Ascending aorta (tissue), 2 donors: ENCODE measurements around the gene DENND6A. TPM values are rescaled to one million over a fixed set of nuclear protein-coding genes. Genes with fewer than 3 reads are reported as not detected.

Experiments
- DNase-seq, 2 donors: peaks; one replicate each; pipeline ENCODE4 v3.0.0-alpha.2; 2019; ENCODE audit warnings: low spot score in 2 of 2
- H3K27ac ChIP-seq, 2 donors: fragments of 200-600 bp; sonication (generic); one replicate each; pipeline ENCODE4 v1.5.1; 2016 to 2017; ENCODE audit warnings: mild to moderate bottlenecking in 1 of 2
- H3K27me3 ChIP-seq: fragments of 200-600 bp; sonication (generic); one replicate; pipeline ENCODE4 v1.5.1; 2017
- H3K36me3 ChIP-seq, 2 donors: fragments of 200-600 bp; sonication (generic); one replicate each; pipeline ENCODE4 v1.5.1; 2016
- H3K4me1 ChIP-seq, 2 donors: fragments of 200-600 bp; sonication (generic); one replicate each; pipeline ENCODE4 v1.5.1; 2016 to 2017; ENCODE audit warnings: mild to moderate bottlenecking in 1 of 2
- H3K4me3 ChIP-seq, 2 donors: fragments of 200-600 bp; sonication (generic); one replicate each; pipeline ENCODE4 v1.5.1; 2016 to 2017; ENCODE audit warnings: mild to moderate bottlenecking in 1 of 2
- H3K9me3 ChIP-seq, 2 donors: fragments of 200-600 bp; sonication (generic); one replicate each; pipeline ENCODE4 v1.5.1; 2016
- intact Hi-C: fragments of 100-400 bp; cut with DNase I; formaldehyde crosslinking; loops from one replicate; pipeline ENCODE4 v1.15.1; 2023
- total RNA-seq: library from RNA; depleted of rRNA; stranded (reverse); fragments of >200 nt; gene quantifications from one replicate; pipeline ENCODE4 v1.1.0, GENCODE V29; 2016
- TF ChIP-seq, protein P1 (sequence below), 3 experiments: fragments of 200-600 bp in 2 of 3; fragments of 450-650 bp in 1 of 3; sonication (generic) in 2 of 3; IDR thresholded peaks; one replicate each; pipeline ENCODE4 v1.5.1; 2016 to 2019; ENCODE audit warnings: antibody characterized with exemption in 3 of 3, mild to moderate bottlenecking in 1 of 3, moderate library complexity in 1 of 3

The DENND6A gene
- total RNA-seq, 1 donor from 2014 or later = 11.6 TPM

DNA sequence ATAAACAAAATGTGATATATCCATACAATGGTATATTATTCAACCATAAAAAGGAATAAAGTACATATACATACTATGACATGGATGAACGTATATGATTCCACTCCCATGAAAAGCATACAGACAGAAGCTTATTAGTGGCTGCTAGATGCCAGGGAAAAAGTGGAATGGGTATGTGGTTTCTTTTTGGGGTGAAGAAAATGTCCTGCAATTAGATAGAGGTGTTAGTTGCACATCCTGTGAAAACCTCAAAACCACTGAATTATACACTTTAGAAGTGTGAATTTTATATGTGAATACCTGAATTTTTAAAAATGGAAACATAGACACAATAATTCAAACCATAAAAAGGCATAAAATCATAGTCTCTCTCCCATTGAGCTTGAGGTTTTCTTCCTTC lies 11.2 kb downstream of the DENND6A start:
- TF ChIP-seq, protein P1, sequence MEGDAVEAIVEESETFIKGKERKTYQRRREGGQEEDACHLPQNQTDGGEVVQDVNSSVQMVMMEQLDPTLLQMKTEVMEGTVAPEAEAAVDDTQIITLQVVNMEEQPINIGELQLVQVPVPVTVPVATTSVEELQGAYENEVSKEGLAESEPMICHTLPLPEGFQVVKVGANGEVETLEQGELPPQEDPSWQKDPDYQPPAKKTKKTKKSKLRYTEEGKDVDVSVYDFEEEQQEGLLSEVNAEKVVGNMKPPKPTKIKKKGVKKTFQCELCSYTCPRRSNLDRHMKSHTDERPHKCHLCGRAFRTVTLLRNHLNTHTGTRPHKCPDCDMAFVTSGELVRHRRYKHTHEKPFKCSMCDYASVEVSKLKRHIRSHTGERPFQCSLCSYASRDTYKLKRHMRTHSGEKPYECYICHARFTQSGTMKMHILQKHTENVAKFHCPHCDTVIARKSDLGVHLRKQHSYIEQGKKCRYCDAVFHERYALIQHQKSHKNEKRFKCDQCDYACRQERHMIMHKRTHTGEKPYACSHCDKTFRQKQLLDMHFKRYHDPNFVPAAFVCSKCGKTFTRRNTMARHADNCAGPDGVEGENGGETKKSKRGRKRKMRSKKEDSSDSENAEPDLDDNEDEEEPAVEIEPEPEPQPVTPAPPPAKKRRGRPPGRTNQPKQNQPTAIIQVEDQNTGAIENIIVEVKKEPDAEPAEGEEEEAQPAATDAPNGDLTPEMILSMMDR (IDR thresholded peaks at IDR 0.05) = no peak
- intact Hi-C loops = no loop called here
- Histone ChIP-seq H3K36me3 (peaks cover 15 to 16% of the 10 kb centered on the region in 2 donors), H3K4me1 (no peaks in the 10 kb centered on the region), H3K9me3 (no peaks in the 10 kb centered on the region), H3K27me3 (no peaks in the 10 kb centered on the region), H3K4me3 (no peak overlapping the region), H3K27ac (no peak overlapping the region)
- no peak for DNase-seq

DNA sequence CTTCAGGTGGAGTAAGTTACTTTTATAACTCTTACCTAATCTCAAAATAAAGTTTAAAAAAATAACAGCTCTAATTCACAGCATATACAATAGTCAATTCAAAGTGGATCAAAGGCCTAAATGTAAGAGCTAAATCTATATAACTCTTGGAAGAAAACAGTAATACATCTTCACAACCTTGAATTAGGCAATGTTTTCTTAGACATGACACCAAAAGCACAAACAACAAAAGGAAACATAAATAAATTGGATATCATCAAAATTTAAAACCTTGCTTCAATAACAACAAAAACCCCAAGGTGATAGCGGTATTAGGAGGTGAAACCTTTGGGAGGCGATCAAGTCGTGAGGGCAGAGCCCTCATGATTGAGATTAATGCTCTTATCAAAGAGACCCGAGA lies 12.8 kb downstream of the DENND6A start:
- H3K36me3 ChIP-seq = peaks cover 15 to 16% of the 10 kb centered on the region in 2 donors
- TF ChIP-seq, protein P1 (IDR thresholded peaks at IDR 0.05) = no peak
- intact Hi-C loops = no loop called here
- H3K27me3 ChIP-seq = no peaks in the 10 kb centered on the region
- DNase-seq = no peak
- no peaks in the 10 kb centered on the region for H3K9me3 ChIP-seq
- no peaks in the 10 kb centered on the region for H3K4me1 ChIP-seq
- no peak overlapping the region for H3K4me3 ChIP-seq
- no peak overlapping the region for H3K27ac ChIP-seq

DNA sequence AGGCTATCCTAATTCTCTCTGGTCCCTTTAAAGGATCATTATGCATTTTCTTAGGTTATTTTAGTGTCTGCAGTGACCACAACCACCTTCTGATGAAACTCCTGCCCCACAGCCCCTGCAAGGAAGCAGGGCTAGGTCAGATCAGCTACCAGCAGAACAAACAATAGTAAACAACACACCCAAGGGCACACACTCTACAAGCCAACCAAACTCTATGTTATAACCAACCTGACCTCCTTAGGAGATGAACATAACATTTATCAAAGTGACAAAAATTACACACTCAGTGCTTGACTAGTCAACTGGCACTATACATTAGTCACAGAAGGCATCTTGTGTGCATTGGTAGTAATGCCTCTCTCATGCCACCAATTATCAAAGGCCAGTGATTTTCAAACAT lies 17.3 kb downstream of the DENND6A start:
- TF ChIP-seq, protein P1 (IDR thresholded peaks at IDR 0.05) = no peak
- no peaks in the 10 kb centered on the region for H3K4me1 ChIP-seq
- no peak overlapping the region for H3K4me3 ChIP-seq
- no peaks in the 10 kb centered on the region for H3K9me3 ChIP-seq
- no peak overlapping the region for H3K27ac ChIP-seq
- no peaks in the 10 kb centered on the region for H3K27me3 ChIP-seq
- H3K36me3 ChIP-seq = peaks cover 12 to 17% of the 10 kb centered on the region in 2 donors
- DNase-seq = no peak
- intact Hi-C loops = no loop called here

- Histone ChIP-seq H3K27ac (no peak overlapping the region), H3K4me1 (no peaks in the 10 kb centered on the region), H3K36me3 (peaks cover 12 to 20% of the 10 kb centered on the region in 2 donors), H3K27me3 (no peaks in the 10 kb centered on the region), H3K9me3 (no peaks in the 10 kb centered on the region), H3K4me3 (no peak overlapping the region)
- TF ChIP-seq, protein P1 (IDR thresholded peaks at IDR 0.05) = no peak
- intact Hi-C loops = no loop called here
- no peak for DNase-seq
These were observed 19.7 kb downstream of the DENND6A start for GRCh38 chr3:57673156-57673555.

DNA sequence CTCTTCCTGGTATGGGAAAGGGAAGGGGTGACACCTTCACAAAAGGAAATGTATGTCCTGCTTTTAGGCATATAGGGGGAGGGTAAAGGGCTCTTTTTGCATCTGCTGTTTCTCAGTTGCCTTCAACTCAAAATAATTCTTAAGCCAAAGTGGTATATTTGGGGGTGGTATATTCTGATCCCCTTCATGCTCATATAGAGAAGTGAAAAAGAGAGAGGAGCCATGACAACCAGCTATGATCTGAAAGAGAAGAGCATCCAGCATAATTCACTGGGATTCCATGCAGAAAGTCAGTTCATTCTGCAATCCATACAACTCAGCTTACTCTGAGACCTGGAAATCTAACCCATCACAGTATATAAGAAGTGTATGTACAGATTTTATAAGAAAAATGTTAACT lies 22.3 kb downstream of the DENND6A start:
- Histone ChIP-seq H3K9me3 (no peaks in the 10 kb centered on the region), H3K27ac (no peak overlapping the region), H3K4me1 (no peaks in the 10 kb centered on the region), H3K4me3 (no peak overlapping the region), H3K27me3 (no peaks in the 10 kb centered on the region), H3K36me3 (peaks cover 12 to 36% of the 10 kb centered on the region in 2 donors)
- TF ChIP-seq, protein P1 (IDR thresholded peaks at IDR 0.05) = no peak
- DNase-seq = no peak
- intact Hi-C loops = no loop called here

GRCh38 chr3:57661404-57661803 lies 31.5 kb downstream of the DENND6A start:
- no peaks in the 10 kb centered on the region for H3K27me3 ChIP-seq
- intact Hi-C loops = no loop called here
- peaks cover 55 to 67% of the 10 kb centered on the region in 2 donors for H3K36me3 ChIP-seq
- TF ChIP-seq, protein P1 (IDR thresholded peaks at IDR 0.05) = no peak
- no peak overlapping the region for H3K4me3 ChIP-seq
- DNase-seq = no peak
- H3K9me3 ChIP-seq = no peaks in the 10 kb centered on the region
- H3K4me1 ChIP-seq = no peaks in the 10 kb centered on the region
- no peak overlapping the region for H3K27ac ChIP-seq
